Fibroblast of villous mesenchyme (primary cell): ENCODE measurements around the gene GZMB. TPM values are rescaled to one million over a fixed set of nuclear protein-coding genes. Genes with fewer than 3 reads are reported as not detected.
"Not testable (repeated sequence)": the region's sequence is repeated elsewhere in the genome, so short reads cannot be mapped to it uniquely, and the experiment has no call there.

Source experiments
- DNase-seq: peaks from one replicate; pipeline ENCODE4 v3.0.0-alpha.2; 2010; ENCODE audit warnings: low read depth
- H3K4me3 ChIP-seq: 2 replicates; pipeline ENCODE4 v1.5.1; 2011; ENCODE audit warnings: low read depth, mild to moderate bottlenecking, low read length
- total RNA-seq: library from RNA; depleted of rRNA; stranded (reverse); fragments of >200 nt; gene quantifications from 2 replicates; pipeline ENCODE4 v1.2.3, GENCODE V29; 2012
- TF ChIP-seq, protein P1 (sequence below): IDR thresholded peaks from 2 replicates; pipeline ENCODE4 v1.5.1; 2012; ENCODE audit warnings: low read depth, mild to moderate bottlenecking, low read length; ENCODE audit not compliant: insufficient read depth

The GZMB gene
- total RNA-seq, 1 donor, result not detected

DNA sequence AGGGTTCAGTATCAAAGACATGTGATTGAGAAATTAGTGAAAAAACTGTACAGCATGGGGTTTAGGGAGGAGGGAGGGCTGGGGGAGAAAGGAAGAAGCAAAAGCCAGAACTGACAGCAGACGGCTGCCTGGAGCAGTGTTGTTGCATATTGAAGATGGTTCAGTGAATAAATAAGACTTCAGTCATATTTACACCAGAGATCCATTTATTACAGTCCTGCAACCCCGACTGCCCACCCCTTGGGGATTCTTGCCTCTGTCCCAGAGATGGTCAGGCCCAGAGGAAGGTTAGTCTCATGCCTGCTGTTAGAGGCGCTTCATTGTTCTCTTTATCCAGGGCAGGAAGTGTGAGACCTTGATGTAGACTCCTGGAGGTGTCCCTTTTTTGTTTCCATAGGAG is 27.7 kb downstream of the GZMB start:
- TF ChIP-seq, protein P1, sequence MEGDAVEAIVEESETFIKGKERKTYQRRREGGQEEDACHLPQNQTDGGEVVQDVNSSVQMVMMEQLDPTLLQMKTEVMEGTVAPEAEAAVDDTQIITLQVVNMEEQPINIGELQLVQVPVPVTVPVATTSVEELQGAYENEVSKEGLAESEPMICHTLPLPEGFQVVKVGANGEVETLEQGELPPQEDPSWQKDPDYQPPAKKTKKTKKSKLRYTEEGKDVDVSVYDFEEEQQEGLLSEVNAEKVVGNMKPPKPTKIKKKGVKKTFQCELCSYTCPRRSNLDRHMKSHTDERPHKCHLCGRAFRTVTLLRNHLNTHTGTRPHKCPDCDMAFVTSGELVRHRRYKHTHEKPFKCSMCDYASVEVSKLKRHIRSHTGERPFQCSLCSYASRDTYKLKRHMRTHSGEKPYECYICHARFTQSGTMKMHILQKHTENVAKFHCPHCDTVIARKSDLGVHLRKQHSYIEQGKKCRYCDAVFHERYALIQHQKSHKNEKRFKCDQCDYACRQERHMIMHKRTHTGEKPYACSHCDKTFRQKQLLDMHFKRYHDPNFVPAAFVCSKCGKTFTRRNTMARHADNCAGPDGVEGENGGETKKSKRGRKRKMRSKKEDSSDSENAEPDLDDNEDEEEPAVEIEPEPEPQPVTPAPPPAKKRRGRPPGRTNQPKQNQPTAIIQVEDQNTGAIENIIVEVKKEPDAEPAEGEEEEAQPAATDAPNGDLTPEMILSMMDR, result no peak
- DNase-seq, result no peak
- no peak overlapping the region for H3K4me3 ChIP-seq

DNA sequence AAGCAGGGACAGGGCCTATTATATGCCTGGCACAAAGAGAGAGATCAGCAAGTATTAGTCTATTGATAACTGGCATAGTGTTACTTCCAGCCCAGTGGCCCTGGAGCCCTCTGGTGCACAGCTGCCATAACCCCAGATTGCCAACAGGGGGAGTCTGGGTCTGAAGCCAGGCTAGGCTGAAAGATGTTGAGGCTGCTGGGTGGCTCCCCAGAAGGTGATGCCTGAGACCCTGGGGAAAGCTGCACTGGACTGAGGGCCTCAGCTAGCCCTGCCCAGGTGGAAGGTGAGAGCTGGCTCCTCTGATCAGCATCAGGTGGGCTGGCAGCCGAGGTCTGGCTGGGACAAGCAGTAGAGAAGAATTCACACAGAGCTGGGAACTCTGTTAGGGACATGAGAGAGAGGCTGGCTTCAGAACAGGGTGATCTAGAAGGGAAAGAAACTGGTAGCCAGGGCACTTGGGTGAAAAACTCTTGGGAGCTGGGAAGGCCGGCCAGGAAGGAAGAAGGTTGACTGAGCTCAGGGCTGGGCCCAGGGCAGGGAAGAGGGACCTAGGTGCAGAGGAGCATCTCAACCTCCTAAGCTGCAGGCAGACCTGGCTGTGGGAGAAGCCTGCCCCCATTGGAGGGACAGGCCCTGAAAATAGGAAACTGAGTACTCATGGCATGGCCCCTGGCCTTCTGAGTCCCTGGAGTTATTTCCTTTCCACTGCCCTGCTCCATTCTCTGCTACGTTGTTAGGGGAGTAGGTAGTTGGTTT is 28.4 kb downstream of the GZMB start:
- TF ChIP-seq, protein P1, result peak; percentile 53
- DNase-seq, result no peak
- no peak overlapping the region for H3K4me3 ChIP-seq

DNA sequence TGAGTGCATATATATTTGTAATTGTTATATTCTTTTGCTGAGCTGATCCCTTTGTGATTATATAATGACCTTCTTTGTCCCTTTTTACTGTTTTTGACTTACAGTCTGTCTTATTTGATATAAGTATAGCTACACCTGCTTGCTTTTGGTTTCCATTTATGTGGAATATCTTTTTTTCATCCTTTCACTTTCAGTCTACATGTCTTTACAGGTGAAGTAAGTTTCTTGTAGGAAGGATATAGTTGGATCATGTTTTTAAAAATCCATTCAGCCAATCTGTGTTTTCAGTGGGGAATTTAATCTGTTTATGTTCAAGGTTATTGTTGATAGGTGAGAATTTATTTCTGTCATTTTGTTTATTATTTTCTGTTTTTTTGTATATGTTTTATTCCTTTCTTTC is 36.6 kb downstream of the GZMB start:
- no peak overlapping the region for H3K4me3 ChIP-seq
- DNase-seq, result no peak
- TF ChIP-seq, protein P1, result no peak

DNA sequence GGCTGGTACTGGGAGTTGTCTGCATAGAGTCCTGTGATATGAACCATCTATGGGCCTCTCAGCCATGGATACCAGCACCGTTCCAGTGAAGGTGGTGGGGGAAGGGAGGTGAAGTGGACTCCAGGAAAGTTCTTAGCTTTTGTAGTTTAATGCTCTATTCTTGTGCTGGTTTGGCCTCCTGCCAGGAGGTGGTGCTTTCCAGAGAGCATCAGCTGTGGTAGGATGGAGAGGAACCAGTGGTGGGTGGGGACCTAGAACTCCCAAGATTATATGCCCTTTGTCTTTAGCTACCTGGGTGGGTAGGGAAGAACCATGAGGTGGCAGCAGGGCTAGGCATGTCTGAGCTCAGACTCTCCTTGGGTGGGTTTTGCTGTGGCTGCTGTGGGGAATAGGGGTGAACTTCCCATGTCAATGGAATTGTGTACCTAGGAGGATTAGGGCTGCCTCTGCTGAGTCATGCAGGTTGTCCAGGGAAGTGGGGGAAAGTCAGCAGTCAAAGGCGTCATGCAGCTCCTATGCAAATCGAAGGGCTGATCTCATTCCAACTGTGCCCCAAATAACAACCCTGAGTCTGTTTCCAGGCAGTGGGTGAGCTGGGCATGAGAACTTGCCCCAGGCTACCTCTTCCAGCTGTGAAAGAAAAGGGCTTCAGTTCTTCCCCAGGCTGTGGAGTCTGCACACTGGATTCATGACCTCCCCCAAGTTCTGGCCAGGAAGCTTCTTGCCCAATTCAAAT is 38.7 kb downstream of the GZMB start:
- no peak overlapping the region for H3K4me3 ChIP-seq
- TF ChIP-seq, protein P1, result no peak
- DNase-seq, result no peak

DNA sequence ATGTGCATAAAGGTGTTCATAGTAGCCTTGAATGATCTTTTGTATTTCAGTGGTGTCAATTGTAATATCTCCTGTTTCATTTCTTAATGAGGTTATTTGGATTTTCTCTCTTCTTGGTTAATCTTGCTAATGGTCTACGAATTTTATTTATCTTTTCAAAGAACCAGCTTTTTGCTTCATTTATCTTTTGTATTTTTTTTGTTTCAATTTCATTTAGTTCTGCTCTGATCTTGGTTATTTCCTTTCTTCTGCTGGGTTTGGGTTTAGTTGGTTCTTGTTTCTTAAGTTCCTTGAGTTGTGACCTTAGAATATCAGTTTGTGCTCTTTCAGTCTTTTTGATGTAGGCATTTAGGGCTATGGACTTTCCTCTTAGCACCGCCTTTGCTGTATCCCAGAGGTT is 43.0 kb downstream of the GZMB start:
- DNase-seq, H3K4me3 ChIP-seq: not testable (repeated sequence)

DNA sequence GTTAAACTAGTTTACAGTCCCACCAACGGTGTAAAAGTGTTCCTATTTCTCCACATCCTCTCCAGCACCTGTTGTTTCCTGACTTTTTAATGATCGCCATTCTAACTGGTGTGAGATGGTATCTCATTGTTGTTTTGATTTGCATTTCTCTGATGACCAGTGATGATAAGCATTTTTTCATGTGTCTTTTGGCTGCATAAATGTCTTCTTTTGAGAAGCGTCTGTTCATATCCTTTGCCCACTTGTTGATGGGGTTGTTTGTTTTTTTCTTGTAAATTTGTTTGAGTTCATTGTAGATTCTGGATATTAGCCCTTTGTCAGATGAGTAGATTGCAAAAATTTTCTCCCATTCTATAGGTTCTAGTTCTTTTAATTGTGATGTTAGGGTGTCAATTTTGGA is 49.6 kb downstream of the GZMB start:
- not testable (repeated sequence) for H3K4me3 ChIP-seq, DNase-seq

Other genes starting within 250 kb of the GZMB start
- 11.6 and 15.5 TPM in 2 replicates for gene NYNRIN, start 235.2 kb downstream of the GZMB start, total RNA-seq
- 1.7 and 2.3 TPM in 2 replicates for gene CBLN3, start 204.5 kb downstream of the GZMB start, total RNA-seq
- gene KHNYN, start 204.2 kb downstream of the GZMB start, total RNA-seq, result 43.2 and 47.4 TPM in 2 replicates
- 9.5 and 13.5 TPM in 2 replicates for gene SDR39U1, start 191.4 kb downstream of the GZMB start, total RNA-seq
- gene CMA1, start 125.9 kb downstream of the GZMB start, total RNA-seq, result not detected in 2 replicates
- gene CTSG, start 57.9 kb downstream of the GZMB start, total RNA-seq, result not detected in 2 replicates
- not detected in 2 replicates for gene GZMH, start 24.5 kb downstream of the GZMB start, total RNA-seq